ENCODE data around the gene PADI4. TPM values are rescaled to one million over a fixed set of nuclear protein-coding genes. Genes with fewer than 3 reads are reported as not detected.

Gene PADI4
- total and polyA plus RNA-seq, 2 of the 4 experiments (the other 2 are of a cell fraction): not detected

DNA sequence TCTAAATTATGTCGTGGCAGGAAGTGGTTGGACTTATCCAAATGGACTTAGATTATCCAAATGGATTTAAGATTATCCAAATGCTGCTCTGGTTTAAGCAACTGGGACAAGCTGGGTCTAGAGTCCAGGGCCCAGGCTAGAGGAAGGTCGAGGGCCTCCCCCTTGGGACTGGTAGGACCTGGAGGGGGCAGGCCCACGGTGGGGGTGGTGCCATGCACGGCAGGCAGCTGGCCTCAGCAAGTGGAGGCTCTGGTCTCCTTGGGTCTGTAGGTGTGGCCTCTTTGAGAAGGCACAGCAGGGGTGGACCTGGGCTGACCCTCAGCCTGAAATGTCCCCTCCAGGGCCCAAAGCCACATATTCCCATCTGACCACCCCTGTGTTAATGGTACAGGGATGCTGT, 93.8 kb downstream of the PADI4 start:
- Histone ChIP-seq H3K23ac (ENCODE audit: low read depth, low read length) (no peak overlapping the region), H4K91ac (ENCODE audit: insufficient read depth, low read depth, low read length) (no peak overlapping the region), H3K4me1 (ENCODE audit: control insufficient read depth, insufficient read depth, low read length) (peaks cover 2% of the 10 kb centered on the region; the same call in 1 of the 2 replicates), H3K4ac (ENCODE audit: low read depth, low read length) (no peak overlapping the region), H3K4me3 (ENCODE audit: insufficient read depth, low read depth, low read length) (no peak overlapping the region), H2AK9ac (replicated peaks; ENCODE audit: low read depth, low read length, poor library complexity) (no peak overlapping the region), H3K27me3 (ENCODE audit: control insufficient read depth, insufficient read depth, low read length) (peaks cover 3% of the 10 kb centered on the region; the same call in 1 of the 2 replicates), H2BK120ac (ENCODE audit: low read depth, low read length) (no peak overlapping the region), H3K14ac (replicated peaks; ENCODE audit: low read depth, low read length) (no peak overlapping the region), H4K8ac (ENCODE audit: low read depth in 2 of 2, low read length in 2 of 2) (no peak overlapping the region), H3K9me3 (ENCODE audit: control insufficient read depth, insufficient read depth, low read length) (no peaks in the 10 kb centered on the region), H2AFZ (replicated peaks; ENCODE audit: low read length, poor library complexity) (no peak overlapping the region), H4K20me1 (ENCODE audit: insufficient read depth, low read length) (peaks cover 8% of the 10 kb centered on the region), H3K9ac (ENCODE audit: low read depth, low read length) (no peak overlapping the region), H3K4me2 (ENCODE audit: low read depth, low read length) (no peak overlapping the region), H3K79me1 (ENCODE audit: low read depth in 1 of 2, low read length in 2 of 2) (no peaks in the 10 kb centered on the region), H2AK5ac (ENCODE audit: low read depth, low read length) (no peak overlapping the region), H2BK15ac (ENCODE audit: low read depth, low read length) (no peak overlapping the region), H3K18ac (ENCODE audit: low read depth, low read length) (no peak overlapping the region), H2BK20ac (ENCODE audit: low read depth, low read length) (no peak overlapping the region), H4K5ac (ENCODE audit: low read depth, low read length) (no peak overlapping the region), H2BK5ac (ENCODE audit: low read depth, low read length, poor library complexity, severe bottlenecking) (no peak overlapping the region), H3K27ac (ENCODE audit: insufficient read depth, low read length) (no peak overlapping the region), H3K56ac (ENCODE audit: extremely low read depth, insufficient read depth, low read length) (no peak overlapping the region), H3K9me1 (ENCODE audit: insufficient read depth, low read length) (no peaks in the 10 kb centered on the region; the same call in 1 of the 2 replicates), H3K36me3 (ENCODE audit: control insufficient read depth, insufficient read depth, low read length) (no peaks in the 10 kb centered on the region)
- CTCF ChIA-PET: no interaction called here
- no TSS peak for BruUV-seq (replicated peaks)
- no peak for DNase-seq
- POLR2A ChIA-PET (ENCODE audit: unreplicated experiment): no interaction called here
- intact Hi-C loops (cut with micrococcal nuclease) (no loop called here), dilution Hi-C loops (cut with HindIII; ENCODE audit: low sequenced_read_pairs, unreplicated experiment) (no loop called here), in situ Hi-C loops (cut with MboI; ENCODE audit: low sequenced_read_pairs) (no loop called here)
- no peak for ATAC-seq (ENCODE audit: low read depth)
- no peak for TF ChIP-seq CTCF (conservative IDR thresholded peaks at IDR 0.05; ENCODE audit: low read depth, low read length)
- no peak for TF ChIP-seq MAFK (IDR thresholded peaks at IDR 0.05; ENCODE audit: low read depth, low read length)
- TF ChIP-seq NFE2L2 (IDR thresholded peaks at IDR 0.05; ENCODE audit: low read depth, low read length): no peak
- TF ChIP-seq CHD1 (IDR thresholded peaks at IDR 0.05; ENCODE audit: low read depth, low read length): no peak
- no peak for TF ChIP-seq FOS (IDR thresholded peaks at IDR 0.05; ENCODE audit: low read depth, low read length)
- TF ChIP-seq RFX5 (IDR thresholded peaks at IDR 0.05; ENCODE audit: low read depth, low read length): no peak
- TF ChIP-seq MAZ (IDR thresholded peaks at IDR 0.05; ENCODE audit: borderline replicate concordance, low read depth, low read length): no peak
- no peak for TF ChIP-seq SMC3 (IDR thresholded peaks at IDR 0.05; ENCODE audit: low read depth, low read length)
- TF ChIP-seq BHLHE40 (IDR thresholded peaks at IDR 0.05; ENCODE audit: low read depth, low read length): no peak
- no peak for TF ChIP-seq USF2 (IDR thresholded peaks at IDR 0.05; ENCODE audit: low read depth, low read length)
- TF ChIP-seq RAD21 (IDR thresholded peaks at IDR 0.05; ENCODE audit: low read length): no peak
- no peak for TF ChIP-seq POLR2A (IDR thresholded peaks at IDR 0.05; ENCODE audit: low read depth, low read length)
- TF ChIP-seq CEBPB (IDR thresholded peaks at IDR 0.05; ENCODE audit: low read depth, low read length): no peak
- no peak for TF ChIP-seq MXI1 (IDR thresholded peaks at IDR 0.05; ENCODE audit: borderline replicate concordance, low read depth, low read length)
- no peak for TF ChIP-seq RCOR1 (IDR thresholded peaks at IDR 0.05; ENCODE audit: insufficient replicate concordance, low read length)
- 20% methylated on average over 1 of the region's 4 CpGs; no CpG with 5 or more reads in 1 of the 2 experiments for WGBS, 2 experiments (ENCODE audit: extremely low coverage in 2 of 2, insufficient read length in 1 of 2)

All from IMR-90 (cell line).